Measurements from ENCODE around the gene SLC4A11. TPM values are rescaled to one million over a fixed set of nuclear protein-coding genes. Genes with fewer than 3 reads are reported as not detected.

Gene SLC4A11
- total and polyA plus RNA-seq, 2 experiments from 2014 or later, result 14.8 to 17.1 TPM

DNA sequence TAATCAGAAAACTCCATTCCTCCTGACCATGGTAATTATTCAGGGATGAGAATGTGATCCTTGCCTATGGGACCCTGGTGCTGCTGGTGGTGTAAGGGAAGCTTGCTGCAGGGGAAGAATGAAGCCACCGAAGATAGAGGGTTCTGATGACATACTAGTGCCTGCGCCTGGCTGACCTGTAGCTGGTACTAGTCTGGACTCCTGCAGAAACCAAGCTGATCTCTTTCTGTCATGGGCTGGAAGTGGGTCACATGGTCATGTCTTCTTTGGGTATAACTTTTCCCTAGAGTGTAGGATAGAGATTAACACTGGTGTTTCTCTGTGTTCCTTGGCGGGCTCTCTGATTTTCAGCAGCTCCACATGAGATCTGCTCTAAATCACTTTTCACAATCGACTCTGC, 8.6 kb upstream of the SLC4A11 start:
- Histone ChIP-seq H3K4me2 (peak overlapping the region; percentile 90; the same call in 1 of the 2 replicates), H4K20me1 (replicated peaks; ENCODE audit: insufficient read depth) (no peaks in the 10 kb centered on the region), H3K9me2 (ENCODE audit: insufficient read depth) (no peaks in the 10 kb centered on the region), H3K27me3 (ENCODE audit: insufficient read depth) (peaks cover 34% of the 10 kb centered on the region), H3F3A (replicated peaks; ENCODE audit: low read depth) (0 out of 2 replicates have a peak, but pooled peaks cover 14% of the 10 kb centered on the region), H3K27ac (ENCODE audit: low read depth) (no peak overlapping the region), H3K36me3 (ENCODE audit: insufficient read depth) (no peaks in the 10 kb centered on the region), H3K4me3 (peak overlapping the region; percentile 64), H3K4me1 (ENCODE audit: insufficient read depth) (peaks cover 18% of the 10 kb centered on the region), H3K79me2 (replicated peaks; ENCODE audit: insufficient read depth) (no peaks in the 10 kb centered on the region), H2AFZ (no peak overlapping the region; the same call in 1 of the 2 replicates)
- ATAC-seq, result no peak
- H3K36me3 Mint-ChIP-seq (ENCODE audit: low read depth), result no peaks in the 10 kb centered on the region
- H3K4me3 Mint-ChIP-seq, result no peak overlapping the region
- peaks cover 35% of the 10 kb centered on the region for H3K27me3 Mint-ChIP-seq (ENCODE audit: insufficient read depth, low read depth, poor library complexity)
- peaks cover 8% of the 10 kb centered on the region for H3K4me1 Mint-ChIP-seq
- H3K27ac Mint-ChIP-seq, result no peak overlapping the region
- H3K9me3 Mint-ChIP-seq, result no peaks in the 10 kb centered on the region
- TF ChIP-seq, protein P1, sequence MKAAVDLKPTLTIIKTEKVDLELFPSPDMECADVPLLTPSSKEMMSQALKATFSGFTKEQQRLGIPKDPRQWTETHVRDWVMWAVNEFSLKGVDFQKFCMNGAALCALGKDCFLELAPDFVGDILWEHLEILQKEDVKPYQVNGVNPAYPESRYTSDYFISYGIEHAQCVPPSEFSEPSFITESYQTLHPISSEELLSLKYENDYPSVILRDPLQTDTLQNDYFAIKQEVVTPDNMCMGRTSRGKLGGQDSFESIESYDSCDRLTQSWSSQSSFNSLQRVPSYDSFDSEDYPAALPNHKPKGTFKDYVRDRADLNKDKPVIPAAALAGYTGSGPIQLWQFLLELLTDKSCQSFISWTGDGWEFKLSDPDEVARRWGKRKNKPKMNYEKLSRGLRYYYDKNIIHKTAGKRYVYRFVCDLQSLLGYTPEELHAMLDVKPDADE (IDR thresholded peaks at IDR 0.05), result no peak
- TF ChIP-seq CREB1 (CRISPR knock-in tag; IDR thresholded peaks at IDR 0.05; ENCODE audit: low read depth), result no peak
- no peak for TF ChIP-seq CTCF (conservative IDR thresholded peaks at IDR 0.05; ENCODE audit: low read depth in 2 of 2)
- no peak for TF ChIP-seq EZH2phosphoT487 (IDR thresholded peaks at IDR 0.05; ENCODE audit: unreplicated experiment)
- TF ChIP-seq EZH2 (IDR thresholded peaks at IDR 0.05; ENCODE audit: low read depth, unreplicated experiment), result no peak
- no peak for TF ChIP-seq POLR2AphosphoS5 (IDR thresholded peaks at IDR 0.05; ENCODE audit: low read depth)
- TF ChIP-seq ZNF114 (CRISPR knock-in tag; IDR thresholded peaks at IDR 0.05), result no peak
- TF ChIP-seq, protein P2, sequence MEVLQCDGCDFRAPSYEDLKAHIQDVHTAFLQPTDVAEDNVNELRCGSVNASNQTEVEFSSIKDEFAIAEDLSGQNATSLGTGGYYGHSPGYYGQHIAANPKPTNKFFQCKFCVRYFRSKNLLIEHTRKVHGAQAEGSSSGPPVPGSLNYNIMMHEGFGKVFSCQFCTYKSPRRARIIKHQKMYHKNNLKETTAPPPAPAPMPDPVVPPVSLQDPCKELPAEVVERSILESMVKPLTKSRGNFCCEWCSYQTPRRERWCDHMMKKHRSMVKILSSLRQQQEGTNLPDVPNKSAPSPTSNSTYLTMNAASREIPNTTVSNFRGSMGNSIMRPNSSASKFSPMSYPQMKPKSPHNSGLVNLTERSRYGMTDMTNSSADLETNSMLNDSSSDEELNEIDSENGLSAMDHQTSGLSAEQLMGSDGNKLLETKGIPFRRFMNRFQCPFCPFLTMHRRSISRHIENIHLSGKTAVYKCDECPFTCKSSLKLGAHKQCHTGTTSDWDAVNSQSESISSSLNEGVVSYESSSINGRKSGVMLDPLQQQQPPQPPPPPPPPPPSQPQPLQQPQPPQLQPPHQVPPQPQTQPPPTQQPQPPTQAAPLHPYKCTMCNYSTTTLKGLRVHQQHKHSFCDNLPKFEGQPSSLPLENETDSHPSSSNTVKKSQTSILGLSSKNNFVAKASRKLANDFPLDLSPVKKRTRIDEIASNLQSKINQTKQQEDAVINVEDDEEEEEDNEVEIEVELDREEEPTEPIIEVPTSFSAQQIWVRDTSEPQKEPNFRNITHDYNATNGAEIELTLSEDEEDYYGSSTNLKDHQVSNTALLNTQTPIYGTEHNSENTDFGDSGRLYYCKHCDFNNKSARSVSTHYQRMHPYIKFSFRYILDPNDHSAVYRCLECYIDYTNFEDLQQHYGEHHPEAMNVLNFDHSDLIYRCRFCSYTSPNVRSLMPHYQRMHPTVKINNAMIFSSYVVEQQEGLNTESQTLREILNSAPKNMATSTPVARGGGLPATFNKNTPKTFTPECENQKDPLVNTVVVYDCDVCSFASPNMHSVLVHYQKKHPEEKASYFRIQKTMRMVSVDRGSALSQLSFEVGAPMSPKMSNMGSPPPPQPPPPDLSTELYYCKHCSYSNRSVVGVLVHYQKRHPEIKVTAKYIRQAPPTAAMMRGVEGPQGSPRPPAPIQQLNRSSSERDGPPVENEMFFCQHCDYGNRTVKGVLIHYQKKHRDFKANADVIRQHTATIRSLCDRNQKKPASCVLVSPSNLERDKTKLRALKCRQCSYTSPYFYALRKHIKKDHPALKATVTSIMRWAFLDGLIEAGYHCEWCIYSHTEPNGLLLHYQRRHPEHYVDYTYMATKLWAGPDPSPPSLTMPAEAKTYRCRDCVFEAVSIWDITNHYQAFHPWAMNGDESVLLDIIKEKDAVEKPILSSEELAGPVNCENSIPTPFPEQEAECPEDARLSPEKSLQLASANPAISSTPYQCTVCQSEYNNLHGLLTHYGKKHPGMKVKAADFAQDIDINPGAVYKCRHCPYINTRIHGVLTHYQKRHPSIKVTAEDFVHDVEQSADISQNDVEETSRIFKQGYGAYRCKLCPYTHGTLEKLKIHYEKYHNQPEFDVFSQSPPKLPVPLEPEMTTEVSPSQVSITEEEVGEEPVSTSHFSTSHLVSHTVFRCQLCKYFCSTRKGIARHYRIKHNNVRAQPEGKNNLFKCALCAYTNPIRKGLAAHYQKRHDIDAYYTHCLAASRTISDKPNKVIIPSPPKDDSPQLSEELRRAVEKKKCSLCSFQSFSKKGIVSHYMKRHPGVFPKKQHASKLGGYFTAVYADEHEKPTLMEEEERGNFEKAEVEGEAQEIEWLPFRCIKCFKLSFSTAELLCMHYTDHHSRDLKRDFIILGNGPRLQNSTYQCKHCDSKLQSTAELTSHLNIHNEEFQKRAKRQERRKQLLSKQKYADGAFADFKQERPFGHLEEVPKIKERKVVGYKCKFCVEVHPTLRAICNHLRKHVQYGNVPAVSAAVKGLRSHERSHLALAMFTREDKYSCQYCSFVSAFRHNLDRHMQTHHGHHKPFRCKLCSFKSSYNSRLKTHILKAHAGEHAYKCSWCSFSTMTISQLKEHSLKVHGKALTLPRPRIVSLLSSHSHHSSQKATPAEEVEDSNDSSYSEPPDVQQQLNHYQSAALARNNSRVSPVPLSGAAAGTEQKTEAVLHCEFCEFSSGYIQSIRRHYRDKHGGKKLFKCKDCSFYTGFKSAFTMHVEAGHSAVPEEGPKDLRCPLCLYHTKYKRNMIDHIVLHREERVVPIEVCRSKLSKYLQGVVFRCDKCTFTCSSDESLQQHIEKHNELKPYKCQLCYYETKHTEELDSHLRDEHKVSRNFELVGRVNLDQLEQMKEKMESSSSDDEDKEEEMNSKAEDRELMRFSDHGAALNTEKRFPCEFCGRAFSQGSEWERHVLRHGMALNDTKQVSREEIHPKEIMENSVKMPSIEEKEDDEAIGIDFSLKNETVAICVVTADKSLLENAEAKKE (CRISPR knock-in tag; IDR thresholded peaks at IDR 0.05), result no peak
- TF ChIP-seq REST (IDR thresholded peaks at IDR 0.05; ENCODE audit: unreplicated experiment), result no peak
- TF ChIP-seq JUNB (IDR thresholded peaks at IDR 0.05; ENCODE audit: unreplicated experiment), result no peak
- no peak for TF ChIP-seq ZNF331 (CRISPR knock-in tag; IDR thresholded peaks at IDR 0.05; ENCODE audit: low read depth)
- TF ChIP-seq NANOG (IDR thresholded peaks at IDR 0.05; ENCODE audit: borderline replicate concordance), result no peak
- TF ChIP-seq STAT1 (IDR thresholded peaks at IDR 0.05; ENCODE audit: unreplicated experiment), result no peak
- DNase-seq (ENCODE audit: low spot score), result peak; percentile 20

All from GM23338 (cell line).